Right ventricle myocardium superior (tissue), 1 donor: Measurements from ENCODE around the gene FAM53A. TPM values are rescaled to one million over a fixed set of nuclear protein-coding genes. Genes with fewer than 3 reads are reported as not detected.
"Not testable (repeated sequence)": the region's sequence is repeated elsewhere in the genome, so short reads cannot be mapped to it uniquely, and the experiment has no call there.

Experiments
- ATAC-seq: fragments of 200-7000 bp; cut with Tn5 transposase; one replicate; pipeline ENCODE4 v1.9.1; 2020; ENCODE audit warnings: mild to moderate bottlenecking; ENCODE audit not compliant: poor library complexity
- DNase-seq: peaks from one replicate; pipeline ENCODE4 v3.0.0-alpha.2; 2020
- intact Hi-C: fragments of 100-400 bp; cut with DNase I; formaldehyde crosslinking; loops from one replicate; pipeline ENCODE4 v1.11.2; 2022
- total RNA-seq: library from RNA; stranded (reverse); fragmentation: NEBNext Ultra II Directional; extraction: Animal tissue kit (Norgen Biotek cat#: 25700); gene quantifications from one replicate; pipeline ENCODE4 v1.2.1, GENCODE V29; 2021
- donor health status: DM: no; HTN: yes; CAD: no; lungs with severe emphysema.

Gene FAM53A
- total RNA-seq, 1 donor from 2014 or later: 1.0 TPM

- no peak for DNase-seq
- intact Hi-C loops: no loop called here
- no peak for ATAC-seq
Observed at GRCh38 chr4:1695913-1696312, 11.8 kb upstream of the FAM53A start.

- intact Hi-C loops: loop anchor here (2.0 kb wide), 1 partner anchor 33 kb away; no protein-coding TSS in a partner anchor
- peak; percentile 78 for DNase-seq
- peak; percentile 86 for ATAC-seq
Observed at GRCh38 chr4:1693131-1693896, 9.2 kb upstream of the FAM53A start.

GRCh38 chr4:1691737-1692373, 7.7 kb upstream of the FAM53A start:
- intact Hi-C loops: loop anchor here (2.0 kb wide), 1 partner anchor 35 kb away; no protein-coding TSS in a partner anchor
- DNase-seq (no peak), ATAC-seq (no peak)

- ATAC-seq (no peak), DNase-seq (no peak)
- intact Hi-C loops: no loop called here
Observed at GRCh38 chr4:1690698-1691097, 6.6 kb upstream of the FAM53A start.

- intact Hi-C loops: no loop called here
- no peak for ATAC-seq
Observed at GRCh38 chr4:1686440-1687036, 2.4 kb upstream of the FAM53A start.

GRCh38 chr4:1685235-1686150, 1.4 kb upstream of the FAM53A start:
- no peak for DNase-seq
- intact Hi-C loops: no loop called here
- ATAC-seq: no peak

More at GRCh38 chr4:1686440-1687036, 2.4 kb upstream of the FAM53A start:
- DNase-seq: no peak

GRCh38 chr4:1684506-1685234, 557 bp upstream of the FAM53A start:
- peak; percentile 3 for ATAC-seq
- DNase-seq: peak; percentile 97
- intact Hi-C loops: no loop called here

GRCh38 chr4:1683261-1683735, 815 bp downstream of the FAM53A start:
- intact Hi-C loops: no loop called here
- ATAC-seq (no peak), DNase-seq (no peak)

GRCh38 chr4:1682860-1683259, 1.3 kb downstream of the FAM53A start:
- intact Hi-C loops: no loop called here
- no peak for DNase-seq

GRCh38 chr4:1678244-1678643, 5.9 kb downstream of the FAM53A start:
- DNase-seq: no peak
- no peak for ATAC-seq
- intact Hi-C loops: no loop called here

More at GRCh38 chr4:1682860-1683259, 1.3 kb downstream of the FAM53A start:
- ATAC-seq: no peak

GRCh38 chr4:1676605-1677525, 7.2 kb downstream of the FAM53A start:
- ATAC-seq (no peak), DNase-seq (peak; percentile 29)
- intact Hi-C loops: no loop called here

- ATAC-seq: no peak
- DNase-seq: peak; percentile 5
- intact Hi-C loops: no loop called here
Observed at GRCh38 chr4:1675802-1676137, 8.3 kb downstream of the FAM53A start.

GRCh38 chr4:1675136-1675801, 8.8 kb downstream of the FAM53A start:
- ATAC-seq: no peak
- intact Hi-C loops: no loop called here
- DNase-seq: peak; percentile 11

GRCh38 chr4:1674682-1675081, 9.4 kb downstream of the FAM53A start:
- intact Hi-C loops: no loop called here
- peak; percentile 23 for DNase-seq
- no peak for ATAC-seq

- peak; percentile 35 for DNase-seq
- intact Hi-C loops: no loop called here
- ATAC-seq: no peak
Observed at GRCh38 chr4:1673671-1674070, 10.4 kb downstream of the FAM53A start.

- ATAC-seq, DNase-seq, intact Hi-C loops: not testable (repeated sequence)
Observed at GRCh38 chr4:1671011-1671410, 13.1 kb downstream of the FAM53A start.

- ATAC-seq: no peak
- DNase-seq: no peak
Observed at GRCh38 chr4:1670279-1670678, 13.8 kb downstream of the FAM53A start.

More at GRCh38 chr4:1670279-1670678, 13.8 kb downstream of the FAM53A start:
- intact Hi-C loops: no loop called here
